Heart left ventricle (tissue), 13 donors: ENCODE results near the gene OR6K6.

ENCODE experiments used
- CTCF ChIP-seq, 12 donors: fragments of 200-600 bp; sonication (generic) in 4 of 12; IDR thresholded peaks; one replicate each; pipeline versions ENCODE4 v1.5.0 to v1.8.0; 2018 to 2022; ENCODE audit warnings: antibody characterized with exemption in 12 of 12, mild to moderate bottlenecking in 5 of 12
- POLR2A ChIP-seq, 2 donors: fragments of 450-650 bp; IDR thresholded peaks; one replicate each; pipeline ENCODE4 v1.6.1; 2017; ENCODE audit warnings: antibody characterized with exemption in 2 of 2, mild to moderate bottlenecking in 2 of 2, moderate library complexity in 2 of 2
- donor health status: ischemic (EF 13 %, LVEDD 7.1; RV severe dilation, severe dysfunction).
- donor health status: DM: no; HTN: yes; CAD: no.
- donor health status: DM: no; HTN: no; CAD: no.
- donor health status: ischemic (EF 25% LVEDD 6.9; RV normal size, moderate dysfunction).
- donor health status: ischemic (EF 25% LVEDD 5.7; RV mildly dilated, moderate dysfunction).
- donor health status: ischemic (EF 35%, LVEDD 5.7; RV mildly dilated, moderate dysfunction).
- donor health status: nonischemic (EF 11% LVEDD 7.7; RV severe dilation, severe dysfunction).
- donor health status: DM: yes; HTN: yes; CAD: no.
- donor health status: PGD.
- donor health status: ischemic (EF 29% LVEDD 5.4; RV normal size, mild dysfunction).
- donor health status: nonischemic (EF 23%, LVEDD 6.1; RV moderate dilation, normal function).

- TF ChIP-seq CTCF (IDR thresholded peaks at IDR 0.05) (no peak), POLR2A (IDR thresholded peaks at IDR 0.05) (no peak)
Observed at GRCh38 chr1:158717344-158717743, 37.2 kb upstream of the OR6K6 start.
